Sigmoid colon (tissue), 7 donors: ENCODE data around the gene TJP2. TPM values are rescaled to one million over a fixed set of nuclear protein-coding genes. Genes with fewer than 3 reads are reported as not detected.

ENCODE experiments used
- DNase-seq: peaks from one replicate; pipeline ENCODE4 v3.0.0-alpha.2; 2019
- H3K27ac ChIP-seq, 4 donors: fragments of 200-600 bp; sonication (generic); one replicate each; pipeline ENCODE4 v1.5.1; 2016 to 2019; ENCODE audit warnings: mild to moderate bottlenecking in 1 of 4
- H3K27me3 ChIP-seq, 3 donors: fragments of 200-600 bp; sonication (generic); one replicate each; pipeline ENCODE4 v1.5.1; 2019; ENCODE audit warnings: mild to moderate bottlenecking in 1 of 3
- H3K36me3 ChIP-seq, 4 donors: fragments of 200-600 bp; sonication (generic); one replicate each; pipeline ENCODE4 v1.5.1; 2016 to 2019
- H3K4me1 ChIP-seq, 4 donors: fragments of 200-600 bp; sonication (generic); one replicate each; pipeline ENCODE4 v1.5.1; 2017 to 2019
- H3K4me3 ChIP-seq, 4 donors: fragments of 200-600 bp; sonication (generic); one replicate each; pipeline ENCODE4 v1.5.1; 2017 to 2019; ENCODE audit warnings: mild to moderate bottlenecking in 2 of 4, moderate library complexity in 1 of 4
- H3K9me3 ChIP-seq, 4 donors: fragments of 200-600 bp in 3 of 4; sonication (generic) in 3 of 4; one replicate each; pipeline versions ENCODE4 v1.5.1 to v1.6.1; 2013 to 2019
- EP300 ChIP-seq, 4 donors: sonication (generic); formaldehyde crosslinking; IDR thresholded peaks; one replicate each; pipeline ENCODE4 v1.6.1; 2017; ENCODE audit warnings: antibody characterized with exemption in 4 of 4
- POLR2A ChIP-seq, 2 donors: fragments of 450-650 bp; IDR thresholded peaks; one replicate each; pipeline ENCODE4 v1.6.1; 2016; ENCODE audit warnings: antibody characterized with exemption in 2 of 2, mild to moderate bottlenecking in 2 of 2, moderate library complexity in 2 of 2
- POLR2AphosphoS5 ChIP-seq, 4 donors: sonication (generic); formaldehyde crosslinking; IDR thresholded peaks; one replicate each; pipeline ENCODE4 v1.6.1; 2017; ENCODE audit warnings: antibody characterized with exemption in 4 of 4
- WGBS, 2 donors: extraction: QIAGEN DNeasy Blood & Tissue Kit; methylation state at CpG; one replicate each; pipeline ENCODE4 v1.1.7; 2013; 5-methylcytosine and 5-hydroxymethylcytosine counted together
- intact Hi-C: fragments of 100-400 bp; cut with DNase I; formaldehyde crosslinking; loops from one replicate; pipeline ENCODE4 v1.15.1; 2023
- polyA plus RNA-seq, 3 donors: library from polyadenylated mRNA; stranded (reverse); fragments of 200-250 nt; gene quantifications; one replicate each; pipeline ENCODE4 v1.2.3, GENCODE V29; 2013
- total RNA-seq, 4 donors: library from RNA; depleted of rRNA; stranded (reverse); fragments of >200 nt; gene quantifications; one replicate each; pipeline ENCODE4 v1.1.0, GENCODE V29; 2016
- TF ChIP-seq, protein P1 (sequence below), 4 experiments: fragments of 450-650 bp in 3 of 4; fragments of 200-600 bp in 1 of 4; IDR thresholded peaks; one replicate each; pipeline ENCODE4 v1.5.1; 2016 to 2019; ENCODE audit warnings: antibody characterized with exemption in 4 of 4, mild to moderate bottlenecking in 3 of 4, moderate library complexity in 2 of 4
- donor health status: healthy with polysubstance abuse.
- donor health status: Bipolar disorder and iron deficiency.
- donor health status: healthy.

Gene TJP2
- total and polyA plus RNA-seq, 7 donors: 16.1 to 46.5 (median 27.8) TPM

DNA sequence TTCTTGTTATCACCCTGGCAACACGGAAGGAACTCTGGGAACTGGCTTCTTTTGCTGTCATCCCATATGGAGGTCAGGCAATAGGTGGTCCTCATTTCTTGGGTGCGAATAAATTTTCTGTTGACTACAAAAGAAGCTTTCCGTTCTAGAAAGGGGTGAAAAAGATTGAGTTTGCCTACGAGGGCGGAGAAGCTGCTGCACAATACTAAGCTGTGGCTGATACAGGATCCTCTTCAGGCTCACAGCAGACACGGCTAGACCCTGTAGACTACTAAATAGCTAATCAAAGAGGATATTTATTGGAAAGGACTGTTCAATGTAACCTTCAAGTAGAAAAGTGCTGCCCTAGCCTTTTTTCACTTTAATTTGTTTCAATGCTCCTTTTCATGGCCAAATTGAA lies 58.1 kb downstream of the TJP2 start:
- intact Hi-C loops: no loop called here
- 87 to 91% methylated on average over 6 of the region's 6 CpGs for WGBS, 2 donors
- H3K36me3 ChIP-seq: peaks cover 0 to 37% (median 2%) of the 10 kb centered on the region in 4 donors
- no peak for DNase-seq
- TF ChIP-seq, protein P1, sequence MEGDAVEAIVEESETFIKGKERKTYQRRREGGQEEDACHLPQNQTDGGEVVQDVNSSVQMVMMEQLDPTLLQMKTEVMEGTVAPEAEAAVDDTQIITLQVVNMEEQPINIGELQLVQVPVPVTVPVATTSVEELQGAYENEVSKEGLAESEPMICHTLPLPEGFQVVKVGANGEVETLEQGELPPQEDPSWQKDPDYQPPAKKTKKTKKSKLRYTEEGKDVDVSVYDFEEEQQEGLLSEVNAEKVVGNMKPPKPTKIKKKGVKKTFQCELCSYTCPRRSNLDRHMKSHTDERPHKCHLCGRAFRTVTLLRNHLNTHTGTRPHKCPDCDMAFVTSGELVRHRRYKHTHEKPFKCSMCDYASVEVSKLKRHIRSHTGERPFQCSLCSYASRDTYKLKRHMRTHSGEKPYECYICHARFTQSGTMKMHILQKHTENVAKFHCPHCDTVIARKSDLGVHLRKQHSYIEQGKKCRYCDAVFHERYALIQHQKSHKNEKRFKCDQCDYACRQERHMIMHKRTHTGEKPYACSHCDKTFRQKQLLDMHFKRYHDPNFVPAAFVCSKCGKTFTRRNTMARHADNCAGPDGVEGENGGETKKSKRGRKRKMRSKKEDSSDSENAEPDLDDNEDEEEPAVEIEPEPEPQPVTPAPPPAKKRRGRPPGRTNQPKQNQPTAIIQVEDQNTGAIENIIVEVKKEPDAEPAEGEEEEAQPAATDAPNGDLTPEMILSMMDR (IDR thresholded peaks at IDR 0.05): no peak
- TF ChIP-seq POLR2AphosphoS5 (IDR thresholded peaks at IDR 0.05) (no peak), EP300 (IDR thresholded peaks at IDR 0.05) (no peak), POLR2A (IDR thresholded peaks at IDR 0.05) (no peak)
- no peaks in the 10 kb centered on the region for H3K4me1 ChIP-seq
- H3K4me3 ChIP-seq: no peak overlapping the region
- no peak overlapping the region for H3K27ac ChIP-seq
- no peaks in the 10 kb centered on the region for H3K27me3 ChIP-seq
- H3K9me3 ChIP-seq: no peaks in the 10 kb centered on the region

DNA sequence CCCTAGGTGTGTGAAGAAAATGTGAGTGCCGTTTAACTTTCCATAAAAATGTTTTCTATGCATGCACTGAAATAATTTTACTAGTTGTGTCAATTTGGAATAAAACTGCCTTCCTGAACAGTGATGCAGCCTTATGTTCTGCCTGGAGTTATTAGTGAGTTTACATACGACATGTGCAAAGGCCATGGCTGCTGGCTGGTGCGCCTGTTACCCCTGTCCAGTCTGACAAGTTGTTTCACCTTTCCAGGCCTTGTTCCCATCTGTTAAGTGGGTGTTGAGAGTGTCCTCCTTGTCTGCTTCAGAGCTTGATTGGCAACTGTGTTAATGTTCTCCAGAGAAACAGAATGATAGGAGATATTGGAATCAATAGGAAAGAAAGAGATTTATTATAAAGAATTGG lies 60.6 kb downstream of the TJP2 start:
- intact Hi-C loops: no loop called here
- H3K4me3 ChIP-seq: no peak overlapping the region
- H3K36me3 ChIP-seq: peaks cover 0 to 31% (median 8%) of the 10 kb centered on the region in 4 donors
- no peak for TF ChIP-seq EP300 (IDR thresholded peaks at IDR 0.05)
- no peak for TF ChIP-seq POLR2A (IDR thresholded peaks at IDR 0.05)
- TF ChIP-seq POLR2AphosphoS5 (IDR thresholded peaks at IDR 0.05): no peak
- TF ChIP-seq, protein P1 (IDR thresholded peaks at IDR 0.05): no peak
- H3K4me1 ChIP-seq: no peaks in the 10 kb centered on the region
- 96 to 98% methylated on average over 3 of the region's 3 CpGs for whole genome bisulfite sequencing, 2 donors
- no peaks in the 10 kb centered on the region for H3K27me3 ChIP-seq
- no peaks in the 10 kb centered on the region for H3K9me3 ChIP-seq
- H3K27ac ChIP-seq: no peak overlapping the region
- DNase-seq: no peak

DNA sequence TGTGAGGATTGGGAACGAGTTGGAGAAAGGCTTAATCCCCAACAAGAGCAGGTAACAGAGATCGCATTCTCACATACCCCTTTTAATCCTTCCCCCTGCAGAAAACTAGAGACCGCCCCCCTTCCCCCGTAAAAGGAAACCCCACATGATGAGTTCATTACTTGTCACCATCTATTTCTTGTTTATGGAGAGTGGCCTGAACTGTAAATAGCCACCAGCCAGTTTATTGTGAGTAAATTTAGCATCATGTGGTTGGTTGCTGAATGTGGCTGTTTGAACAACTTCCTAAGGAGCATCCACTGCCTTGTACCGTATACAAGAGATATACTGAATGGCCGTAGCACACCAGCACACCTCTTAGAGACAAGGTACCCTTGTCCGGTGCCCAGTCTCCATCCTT lies 62.1 kb downstream of the TJP2 start:
- Histone ChIP-seq H3K4me3 (no peak overlapping the region), H3K9me3 (no peaks in the 10 kb centered on the region), H3K27ac (no peak overlapping the region), H3K36me3 (peaks cover 0 to 28% (median 8%) of the 10 kb centered on the region in 4 donors), H3K4me1 (no peaks in the 10 kb centered on the region), H3K27me3 (no peaks in the 10 kb centered on the region)
- TF ChIP-seq POLR2AphosphoS5 (IDR thresholded peaks at IDR 0.05) (no peak), EP300 (IDR thresholded peaks at IDR 0.05) (no peak)
- TF ChIP-seq, protein P1 (IDR thresholded peaks at IDR 0.05): no peak
- DNase-seq: no peak
- WGBS, 2 donors: 75 to 89% methylated on average over 7 of the region's 7 CpGs
- intact Hi-C loops: no loop called here

DNA sequence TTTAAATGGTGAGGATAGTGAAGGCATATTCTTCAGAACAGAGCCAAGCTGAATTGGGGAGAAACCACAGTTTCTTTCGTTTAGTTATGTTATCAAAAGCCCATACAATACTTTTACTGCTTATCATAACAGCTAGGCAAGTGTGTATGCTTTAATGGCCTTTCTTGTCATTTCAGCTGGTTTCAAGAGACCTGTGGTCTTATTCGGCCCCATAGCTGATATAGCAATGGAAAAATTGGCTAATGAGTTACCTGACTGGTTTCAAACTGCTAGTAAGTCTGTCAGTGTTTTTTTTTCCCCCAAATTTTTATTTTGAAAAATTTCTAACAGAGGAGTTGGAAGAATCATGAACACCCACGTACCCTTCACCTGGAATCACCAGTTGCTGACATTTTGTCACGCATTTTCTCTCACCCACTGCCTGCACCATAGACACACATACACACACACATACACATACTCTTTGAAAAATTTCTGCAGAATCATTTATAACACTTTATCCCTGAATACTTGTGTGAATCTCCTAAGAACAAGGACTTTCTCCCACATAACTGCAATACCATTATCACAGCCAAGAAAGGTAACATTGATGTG lies 63.7 kb downstream of the TJP2 start:
- Histone ChIP-seq H3K27me3 (no peaks in the 10 kb centered on the region), H3K36me3 (peaks cover 0 to 28% (median 8%) of the 10 kb centered on the region in 4 donors), H3K27ac (no peak overlapping the region), H3K4me1 (no peaks in the 10 kb centered on the region), H3K9me3 (no peaks in the 10 kb centered on the region), H3K4me3 (no peak overlapping the region)
- WGBS, 2 donors: 90 to 94% methylated on average over 4 of the region's 4 CpGs
- TF ChIP-seq, protein P1 (IDR thresholded peaks at IDR 0.05): no peak
- TF ChIP-seq POLR2AphosphoS5 (IDR thresholded peaks at IDR 0.05): no peak
- no peak for TF ChIP-seq EP300 (IDR thresholded peaks at IDR 0.05)
- no peak for TF ChIP-seq POLR2A (IDR thresholded peaks at IDR 0.05)
- DNase-seq: no peak
- intact Hi-C loops: no loop called here

DNA sequence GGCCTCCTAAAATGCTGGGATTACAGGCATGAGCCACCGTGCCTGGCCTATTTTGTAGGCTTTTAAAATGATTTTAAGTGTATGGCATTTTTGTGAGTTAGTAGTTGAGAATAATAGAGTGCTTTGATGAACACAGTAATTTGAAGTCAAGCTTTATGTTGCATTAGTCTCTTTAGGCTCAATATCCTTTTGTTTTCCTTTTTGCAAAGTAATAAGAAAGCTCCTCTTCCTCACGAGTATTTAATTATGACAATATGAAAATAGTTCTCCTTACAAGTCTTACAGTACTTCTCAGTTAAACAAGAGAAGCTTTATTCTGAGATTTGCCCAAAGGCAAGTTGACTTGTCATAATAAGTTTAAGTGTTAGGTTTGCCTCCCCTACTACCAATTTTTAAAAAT lies 69.0 kb downstream of the TJP2 start:
- intact Hi-C loops: no loop called here
- DNase-seq: no peak
- TF ChIP-seq POLR2A (IDR thresholded peaks at IDR 0.05): no peak
- no peak for TF ChIP-seq EP300 (IDR thresholded peaks at IDR 0.05)
- TF ChIP-seq, protein P1 (IDR thresholded peaks at IDR 0.05): no peak
- no peak for TF ChIP-seq POLR2AphosphoS5 (IDR thresholded peaks at IDR 0.05)
- WGBS, 2 donors: 84 to 92% methylated on average over 2 of the region's 2 CpGs
- no peaks in the 10 kb centered on the region for H3K4me1 ChIP-seq
- H3K27me3 ChIP-seq: no peaks in the 10 kb centered on the region
- no peak overlapping the region for H3K4me3 ChIP-seq
- H3K36me3 ChIP-seq: peaks cover 0 to 37% (median 4%) of the 10 kb centered on the region in 4 donors
- H3K9me3 ChIP-seq: no peaks in the 10 kb centered on the region
- no peak overlapping the region for H3K27ac ChIP-seq
